Activated CD8-positive, alpha-beta T cell treated with anti-CD3 and anti-CD28 coated beads for 36 hours (primary cell): ENCODE measurements around the gene FUBP3. TPM values are rescaled to one million over a fixed set of nuclear protein-coding genes. Genes with fewer than 3 reads are reported as not detected.

Source experiments
- ATAC-seq: fragments of 200-7000 bp; cut with Tn5 transposase; one replicate; pipeline ENCODE4 v1.10.0; 2021; ENCODE audit warnings: mild to moderate bottlenecking, moderate library complexity
- CTCF ChIA-PET: fragments of 350-600 bp; sonication (Branson Sonifier 250); formaldehyde crosslinking; loops from one replicate; lab custom pipeline; 2021; ENCODE audit warnings: antibody characterized with exemption; lab: Charles Lee
- POLR2A ChIA-PET: fragments of 350-600 bp; sonication (Branson Sonifier 250); formaldehyde crosslinking; loops from one replicate; lab custom pipeline; 2021; ENCODE audit warnings: antibody characterized with exemption; lab: Charles Lee
- DNase-seq: peaks from one replicate; pipeline ENCODE4 v3.0.0-alpha.2; 2020
- H3K27ac Mint-ChIP-seq: one replicate; pipeline ENCODE4 v1.8.0; 2021; ENCODE audit warnings: mild to moderate bottlenecking, mixed read lengths
- H3K27me3 Mint-ChIP-seq: one replicate; pipeline ENCODE4 v1.8.0; 2021; ENCODE audit warnings: mixed read lengths
- H3K36me3 Mint-ChIP-seq: one replicate; pipeline ENCODE4 v1.8.0; 2021; ENCODE audit warnings: low read depth, mixed read lengths
- H3K4me1 Mint-ChIP-seq: one replicate; pipeline ENCODE4 v1.8.0; 2021; ENCODE audit warnings: low read depth, mixed read lengths
- H3K4me3 Mint-ChIP-seq: one replicate; pipeline ENCODE4 v1.8.0; 2021; ENCODE audit warnings: mild to moderate bottlenecking, moderate library complexity, mixed read lengths
- H3K9me3 Mint-ChIP-seq: one replicate; pipeline ENCODE4 v1.8.0; 2021; ENCODE audit warnings: mixed read lengths
- CTCF ChIP-seq: fragments of 200-600 bp; IDR thresholded peaks from one replicate; pipeline ENCODE4 v1.8.0; 2022; ENCODE audit warnings: antibody characterized with exemption, mild to moderate bottlenecking
- intact Hi-C: fragments of 100-400 bp; cut with micrococcal nuclease; formaldehyde crosslinking; loops from one replicate; pipeline ENCODE4 v1.10.0; 2022
- total RNA-seq, 2 experiments: library from RNA; stranded (reverse); gene quantifications; one replicate each; pipeline ENCODE4 v1.2.3, GENCODE V29; 2021

FUBP3 gene
- total RNA-seq, 2 experiments from 2014 or later = 32.9 to 42.9 TPM

- intact Hi-C loops = no loop called here
- H3K27ac Mint-ChIP-seq = peak overlapping the region; percentile 40
- POLR2A ChIA-PET = interaction anchor here (0.6 kb wide), 1 partner anchor 133 kb away, joined by 6 read pairs; no protein-coding TSS in a partner anchor
- CTCF ChIA-PET = no interaction called here
- peaks cover 3% of the 10 kb centered on the region for H3K4me1 Mint-ChIP-seq
- DNase-seq = no peak
- no peak for TF ChIP-seq CTCF
- no peak overlapping the region for H3K4me3 Mint-ChIP-seq
- ATAC-seq = no peak
- H3K36me3 Mint-ChIP-seq = peaks cover 28% of the 10 kb centered on the region
- H3K27me3 Mint-ChIP-seq = no peaks in the 10 kb centered on the region
- H3K9me3 Mint-ChIP-seq = no peaks in the 10 kb centered on the region
Observed at GRCh38 chr9:130607640-130608420, 28.5 kb downstream of the FUBP3 start.

GRCh38 chr9:130608554-130609134 lies 29.3 kb downstream of the FUBP3 start:
- intact Hi-C loops = no loop called here
- no peak for TF ChIP-seq CTCF
- H3K4me3 Mint-ChIP-seq = no peak overlapping the region
- ATAC-seq (no peak), DNase-seq (no peak)
- H3K9me3 Mint-ChIP-seq = no peaks in the 10 kb centered on the region
- no peaks in the 10 kb centered on the region for H3K27me3 Mint-ChIP-seq
- H3K4me1 Mint-ChIP-seq = peaks cover 3% of the 10 kb centered on the region
- CTCF ChIA-PET = no interaction called here
- H3K27ac Mint-ChIP-seq = no peak overlapping the region
- peaks cover 28% of the 10 kb centered on the region for H3K36me3 Mint-ChIP-seq
- POLR2A ChIA-PET = no interaction called here

GRCh38 chr9:130609163-130609562 lies 29.8 kb downstream of the FUBP3 start:
- H3K9me3 Mint-ChIP-seq = no peaks in the 10 kb centered on the region
- no peak for ATAC-seq
- H3K4me1 Mint-ChIP-seq = peaks cover 3% of the 10 kb centered on the region
- no peaks in the 10 kb centered on the region for H3K27me3 Mint-ChIP-seq
- POLR2A ChIA-PET = no interaction called here
- intact Hi-C loops = no loop called here
- H3K36me3 Mint-ChIP-seq = peaks cover 22% of the 10 kb centered on the region
- no peak overlapping the region for H3K4me3 Mint-ChIP-seq
- no peak overlapping the region for H3K27ac Mint-ChIP-seq
- no peak for TF ChIP-seq CTCF
- DNase-seq = no peak
- CTCF ChIA-PET = no interaction called here

- Mint-ChIP-seq H3K4me3 (no peak overlapping the region), H3K27ac (no peak overlapping the region), H3K9me3 (no peaks in the 10 kb centered on the region), H3K27me3 (no peaks in the 10 kb centered on the region), H3K36me3 (peaks cover 26% of the 10 kb centered on the region), H3K4me1 (peaks cover 3% of the 10 kb centered on the region)
- intact Hi-C loops = no loop called here
- no peak for TF ChIP-seq CTCF
- no peak for ATAC-seq
- ChIA-PET POLR2A (interaction anchor here (1.7 kb wide), 1 partner anchor 71 kb away, joined by 3 read pairs; no protein-coding TSS in a partner anchor), CTCF (interaction anchor here (0.6 to 1.2 kb wide), 2 partner anchors 71 to 179 kb away, joined by 3 read pairs; no protein-coding TSS in a partner anchor)
- no peak for DNase-seq
Observed at GRCh38 chr9:130610862-130611707, 31.7 kb downstream of the FUBP3 start.
